ENCODE measurements around the gene NINJ1. TPM values are rescaled to one million over a fixed set of nuclear protein-coding genes. Genes with fewer than 3 reads are reported as not detected.

NINJ1 gene
- total and polyA plus RNA-seq, 2 of the 4 experiments (the other 2 are of a cell fraction): 21.9 to 38.8 TPM

DNA sequence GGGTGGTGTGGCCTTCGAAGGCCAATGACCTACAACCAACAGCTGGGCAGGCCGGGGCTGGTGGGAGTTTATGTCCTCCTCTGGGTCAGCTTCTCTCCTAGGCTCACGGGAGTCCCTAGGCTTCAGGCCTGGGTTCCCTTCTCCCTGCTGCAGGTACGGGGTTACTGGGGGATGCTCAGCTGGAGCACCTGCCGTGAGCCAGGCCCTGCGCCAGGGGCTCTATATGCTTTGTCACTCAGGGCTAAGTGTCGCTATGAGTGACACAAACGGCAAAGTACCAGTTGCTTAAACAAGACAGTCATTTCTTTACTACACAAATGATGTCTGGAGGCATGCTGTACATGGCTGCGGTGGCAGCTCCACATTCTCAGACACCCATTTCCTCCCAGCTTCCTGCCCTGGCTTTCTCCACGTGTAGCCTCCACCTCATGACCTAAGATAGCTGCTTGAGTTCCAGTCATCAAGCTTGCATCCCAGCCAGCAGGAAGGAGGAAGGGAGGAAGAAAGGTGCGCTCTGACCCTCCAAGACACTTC, 22.5 kb upstream of the NINJ1 start:
- H3K4me2 ChIP-seq (ENCODE audit: low read depth, low read length): no peak overlapping the region
- TF ChIP-seq MXI1 (IDR thresholded peaks at IDR 0.05; ENCODE audit: borderline replicate concordance, low read depth, low read length): no peak
- no peak for TF ChIP-seq POLR2A (IDR thresholded peaks at IDR 0.05; ENCODE audit: low read depth, low read length)
- no peak for TF ChIP-seq CHD1 (IDR thresholded peaks at IDR 0.05; ENCODE audit: low read depth, low read length)
- TF ChIP-seq CEBPB (IDR thresholded peaks at IDR 0.05; ENCODE audit: low read depth, low read length): no peak
- no peak for TF ChIP-seq MAFK (IDR thresholded peaks at IDR 0.05; ENCODE audit: low read depth, low read length)
- TF ChIP-seq MAZ (IDR thresholded peaks at IDR 0.05; ENCODE audit: borderline replicate concordance, low read depth, low read length): no peak
- no peak for TF ChIP-seq NFE2L2 (IDR thresholded peaks at IDR 0.05; ENCODE audit: low read depth, low read length)
- TF ChIP-seq BHLHE40 (IDR thresholded peaks at IDR 0.05; ENCODE audit: low read depth, low read length): no peak
- TF ChIP-seq, protein P1, sequence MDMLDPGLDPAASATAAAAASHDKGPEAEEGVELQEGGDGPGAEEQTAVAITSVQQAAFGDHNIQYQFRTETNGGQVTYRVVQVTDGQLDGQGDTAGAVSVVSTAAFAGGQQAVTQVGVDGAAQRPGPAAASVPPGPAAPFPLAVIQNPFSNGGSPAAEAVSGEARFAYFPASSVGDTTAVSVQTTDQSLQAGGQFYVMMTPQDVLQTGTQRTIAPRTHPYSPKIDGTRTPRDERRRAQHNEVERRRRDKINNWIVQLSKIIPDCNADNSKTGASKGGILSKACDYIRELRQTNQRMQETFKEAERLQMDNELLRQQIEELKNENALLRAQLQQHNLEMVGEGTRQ (IDR thresholded peaks at IDR 0.05; ENCODE audit: low read depth, low read length): no peak
- TF ChIP-seq, protein P2, sequence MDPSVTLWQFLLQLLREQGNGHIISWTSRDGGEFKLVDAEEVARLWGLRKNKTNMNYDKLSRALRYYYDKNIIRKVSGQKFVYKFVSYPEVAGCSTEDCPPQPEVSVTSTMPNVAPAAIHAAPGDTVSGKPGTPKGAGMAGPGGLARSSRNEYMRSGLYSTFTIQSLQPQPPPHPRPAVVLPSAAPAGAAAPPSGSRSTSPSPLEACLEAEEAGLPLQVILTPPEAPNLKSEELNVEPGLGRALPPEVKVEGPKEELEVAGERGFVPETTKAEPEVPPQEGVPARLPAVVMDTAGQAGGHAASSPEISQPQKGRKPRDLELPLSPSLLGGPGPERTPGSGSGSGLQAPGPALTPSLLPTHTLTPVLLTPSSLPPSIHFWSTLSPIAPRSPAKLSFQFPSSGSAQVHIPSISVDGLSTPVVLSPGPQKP (IDR thresholded peaks at IDR 0.05; ENCODE audit: borderline replicate concordance, low read depth, low read length): no peak
- no peak for TF ChIP-seq FOS (IDR thresholded peaks at IDR 0.05; ENCODE audit: low read depth, low read length)
- no peak for TF ChIP-seq RAD21 (IDR thresholded peaks at IDR 0.05; ENCODE audit: low read length)
- TF ChIP-seq, protein P3, sequence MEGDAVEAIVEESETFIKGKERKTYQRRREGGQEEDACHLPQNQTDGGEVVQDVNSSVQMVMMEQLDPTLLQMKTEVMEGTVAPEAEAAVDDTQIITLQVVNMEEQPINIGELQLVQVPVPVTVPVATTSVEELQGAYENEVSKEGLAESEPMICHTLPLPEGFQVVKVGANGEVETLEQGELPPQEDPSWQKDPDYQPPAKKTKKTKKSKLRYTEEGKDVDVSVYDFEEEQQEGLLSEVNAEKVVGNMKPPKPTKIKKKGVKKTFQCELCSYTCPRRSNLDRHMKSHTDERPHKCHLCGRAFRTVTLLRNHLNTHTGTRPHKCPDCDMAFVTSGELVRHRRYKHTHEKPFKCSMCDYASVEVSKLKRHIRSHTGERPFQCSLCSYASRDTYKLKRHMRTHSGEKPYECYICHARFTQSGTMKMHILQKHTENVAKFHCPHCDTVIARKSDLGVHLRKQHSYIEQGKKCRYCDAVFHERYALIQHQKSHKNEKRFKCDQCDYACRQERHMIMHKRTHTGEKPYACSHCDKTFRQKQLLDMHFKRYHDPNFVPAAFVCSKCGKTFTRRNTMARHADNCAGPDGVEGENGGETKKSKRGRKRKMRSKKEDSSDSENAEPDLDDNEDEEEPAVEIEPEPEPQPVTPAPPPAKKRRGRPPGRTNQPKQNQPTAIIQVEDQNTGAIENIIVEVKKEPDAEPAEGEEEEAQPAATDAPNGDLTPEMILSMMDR (conservative IDR thresholded peaks at IDR 0.05; ENCODE audit: low read depth, low read length): no peak
- TF ChIP-seq RFX5 (IDR thresholded peaks at IDR 0.05; ENCODE audit: low read depth, low read length): no peak
- no peak for TF ChIP-seq SMC3 (IDR thresholded peaks at IDR 0.05; ENCODE audit: low read depth, low read length)
- no peak for TF ChIP-seq RCOR1 (IDR thresholded peaks at IDR 0.05; ENCODE audit: insufficient replicate concordance, low read length)
- peaks cover 3% of the 10 kb centered on the region; the same call in 1 of the 2 replicates for H3K4me1 ChIP-seq (ENCODE audit: control insufficient read depth, insufficient read depth, low read length)
- H2AFZ ChIP-seq (replicated peaks; ENCODE audit: low read length, poor library complexity): peak overlapping the region; percentile 48
- H3K79me1 ChIP-seq (ENCODE audit: low read depth in 1 of 2, low read length in 2 of 2): no peaks in the 10 kb centered on the region; a peak in 1 of 4 replicates
- intact Hi-C loops (cut with micrococcal nuclease) (no loop called here), in situ Hi-C loops (cut with MboI; ENCODE audit: low sequenced_read_pairs) (loop anchor here (25.0 kb wide), 1 partner anchor 806 kb away; the partner anchor contains the start of gene BARX1), dilution Hi-C loops (cut with HindIII; ENCODE audit: low sequenced_read_pairs, unreplicated experiment) (no loop called here)
- no peak overlapping the region for H3K23ac ChIP-seq (ENCODE audit: low read depth, low read length)
- ChIA-PET POLR2A (ENCODE audit: unreplicated experiment) (no interaction called here), CTCF (no interaction called here)
- H2BK5ac ChIP-seq (ENCODE audit: low read depth, low read length, poor library complexity, severe bottlenecking): no peak overlapping the region
- no peaks in the 10 kb centered on the region for H3K9me1 ChIP-seq (ENCODE audit: insufficient read depth, low read length)
- 0 out of 2 replicates have a peak, but pooled peaks cover 3% of the 10 kb centered on the region for H4K20me1 ChIP-seq (ENCODE audit: insufficient read depth, low read length)
- H3K14ac ChIP-seq (replicated peaks; ENCODE audit: low read depth, low read length): no peak overlapping the region
- H4K91ac ChIP-seq (ENCODE audit: insufficient read depth, low read depth, low read length): no peak overlapping the region
- no peak overlapping the region for H3K9ac ChIP-seq (ENCODE audit: low read depth, low read length)
- ATAC-seq (ENCODE audit: low read depth) (no peak), DNase-seq (no peak)
- no TSS peak for BruUV-seq (replicated peaks)
- H4K8ac ChIP-seq (ENCODE audit: low read depth in 2 of 2, low read length in 2 of 2): no peak overlapping the region
- H3K18ac ChIP-seq (ENCODE audit: low read depth, low read length): no peak overlapping the region
- H2BK120ac ChIP-seq (ENCODE audit: low read depth, low read length): no peak overlapping the region
- no peaks in the 10 kb centered on the region for H3K27me3 ChIP-seq (ENCODE audit: control insufficient read depth, insufficient read depth, low read length)
- H2AK9ac ChIP-seq (replicated peaks; ENCODE audit: low read depth, low read length, poor library complexity): no peak overlapping the region
- H4K5ac ChIP-seq (ENCODE audit: low read depth, low read length): no peak overlapping the region
- H3K4me3 ChIP-seq (ENCODE audit: insufficient read depth, low read depth, low read length): no peak overlapping the region
- H3K36me3 ChIP-seq (ENCODE audit: control insufficient read depth, insufficient read depth, low read length): no peaks in the 10 kb centered on the region
- H2BK20ac ChIP-seq (ENCODE audit: low read depth, low read length): no peak overlapping the region
- H2AK5ac ChIP-seq (ENCODE audit: low read depth, low read length): no peak overlapping the region
- H3K4ac ChIP-seq (ENCODE audit: low read depth, low read length): no peak overlapping the region
- H3K9me3 ChIP-seq (ENCODE audit: control insufficient read depth, insufficient read depth, low read length): no peaks in the 10 kb centered on the region
- H3K56ac ChIP-seq (ENCODE audit: extremely low read depth, insufficient read depth, low read length): no peak overlapping the region
- no peak overlapping the region for H3K27ac ChIP-seq (ENCODE audit: insufficient read depth, low read length)
- WGBS, 2 experiments (ENCODE audit: extremely low coverage in 2 of 2, insufficient read length in 1 of 2): no CpG with 5 or more reads among the region's 11 CpGs
- no peak overlapping the region for H2BK15ac ChIP-seq (ENCODE audit: low read depth, low read length)
